ENCODE measurements around the gene ANAPC15. TPM values are rescaled to one million over a fixed set of nuclear protein-coding genes. Genes with fewer than 3 reads are reported as not detected.

Gene ANAPC15
- total RNA-seq, 1 experiment from 2014 or later = 75.4 TPM

DNA sequence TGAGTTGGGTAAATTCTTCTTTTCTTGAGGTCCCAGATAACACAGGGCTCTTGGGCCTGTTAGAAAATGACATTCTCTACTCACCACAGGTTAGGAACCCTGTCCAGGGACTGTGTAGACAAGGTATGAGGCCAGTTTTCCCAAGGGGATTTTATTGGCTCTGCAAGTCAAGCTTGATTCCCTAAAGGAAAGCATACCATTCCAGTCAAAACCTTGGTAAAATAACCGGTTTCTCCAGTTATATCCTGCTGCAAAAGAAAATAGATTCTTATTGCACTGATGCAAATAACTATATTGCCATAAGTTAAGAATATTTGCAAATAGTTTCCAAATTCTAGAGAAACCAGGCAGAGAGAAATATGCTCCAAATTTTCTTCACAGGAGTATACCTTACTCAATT lies 13.5 kb upstream of the ANAPC15 start:
- ChIA-PET POLR2A (no interaction called here), CTCF (no interaction called here)
- Mint-ChIP-seq H3K4me3 (no peak overlapping the region), H3K27ac (no peak overlapping the region), H3K4me1 (no peaks in the 10 kb centered on the region), H3K27me3 (ENCODE audit: low read depth) (peaks cover 72% of the 10 kb centered on the region), H3K36me3 (peaks cover 29% of the 10 kb centered on the region), H3K9me3 (peaks cover 68% of the 10 kb centered on the region)
- ATAC-seq (no peak), DNase-seq (ENCODE audit: low spot score) (no peak)
- no peak for TF ChIP-seq ZNF671 (CRISPR knock-in tag; IDR thresholded peaks at IDR 0.05)
- no peak for TF ChIP-seq ZNF423 (CRISPR knock-in tag; IDR thresholded peaks at IDR 0.05)

DNA sequence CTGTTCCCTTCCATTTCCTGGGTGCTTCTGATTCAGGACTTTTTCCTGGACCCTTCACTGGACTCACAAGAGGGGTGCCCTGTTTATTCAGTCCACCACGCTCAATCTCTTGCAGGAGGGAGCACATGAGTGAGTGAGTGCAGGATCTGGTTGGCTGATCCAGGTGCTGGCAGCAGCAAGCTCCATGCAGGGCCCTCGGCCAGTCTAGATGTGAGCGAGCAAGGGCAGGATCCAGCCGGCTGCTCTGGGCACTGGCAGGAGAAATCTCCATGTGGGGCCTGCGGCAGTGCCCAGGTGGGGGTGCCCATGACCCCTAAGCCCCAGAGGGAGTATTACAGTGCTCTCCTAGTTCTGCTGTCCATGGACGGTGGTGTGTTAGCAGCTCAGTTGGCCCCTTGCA lies 11.6 kb upstream of the ANAPC15 start:
- H3K4me1 Mint-ChIP-seq = no peaks in the 10 kb centered on the region
- no peak for ATAC-seq
- H3K36me3 Mint-ChIP-seq = peaks cover 25% of the 10 kb centered on the region
- H3K4me3 Mint-ChIP-seq = no peak overlapping the region
- ChIA-PET CTCF (interaction anchor here (0.6 kb wide), 1 partner anchor 547 kb away, joined by 4 read pairs; no protein-coding TSS in a partner anchor), POLR2A (no interaction called here)
- H3K27me3 Mint-ChIP-seq (ENCODE audit: low read depth) = peaks cover 70% of the 10 kb centered on the region
- no peak overlapping the region for H3K27ac Mint-ChIP-seq
- TF ChIP-seq, protein P1, sequence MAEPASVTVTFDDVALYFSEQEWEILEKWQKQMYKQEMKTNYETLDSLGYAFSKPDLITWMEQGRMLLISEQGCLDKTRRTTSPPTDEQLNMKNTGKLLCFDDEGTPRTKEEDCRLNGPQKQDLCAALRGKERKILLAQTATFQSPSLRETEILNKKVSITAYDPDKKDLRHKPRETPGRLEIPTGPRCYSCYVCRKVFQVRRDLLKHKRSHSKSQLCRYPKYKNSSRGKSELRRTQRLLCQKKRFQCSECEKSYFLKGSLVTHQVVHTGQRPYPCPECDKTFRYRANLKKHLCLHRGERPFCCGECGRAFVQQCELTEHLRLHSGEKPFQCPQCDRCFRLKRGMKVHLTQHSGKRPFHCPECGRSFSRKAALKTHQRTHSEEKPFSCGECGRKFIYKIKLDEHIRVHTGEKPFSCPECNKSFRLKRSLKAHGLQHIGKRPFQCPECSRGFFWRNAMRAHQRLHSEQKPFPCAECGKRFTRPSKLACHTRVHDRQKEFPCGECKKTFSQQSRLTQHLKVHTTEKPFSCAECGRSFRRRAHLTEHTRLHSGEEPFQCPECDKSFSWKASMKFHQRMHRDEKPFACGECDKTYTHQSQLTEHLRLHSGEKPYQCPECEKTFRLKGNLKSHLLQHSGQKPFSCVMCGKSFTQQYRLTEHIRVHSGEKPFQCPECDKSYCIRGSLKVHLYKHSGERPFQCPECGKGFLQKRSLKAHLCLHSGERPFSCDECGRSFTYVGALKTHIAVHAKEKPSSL (CRISPR knock-in tag; conservative IDR thresholded peaks at IDR 0.05) = no peak
- TF ChIP-seq SP1 (CRISPR knock-in tag; conservative IDR thresholded peaks at IDR 0.05) (no peak), MYBL2 (CRISPR knock-in tag; IDR thresholded peaks at IDR 0.05) (no peak), RORB (CRISPR knock-in tag; IDR thresholded peaks at IDR 0.05) (no peak)
- TF ChIP-seq, protein P2, sequence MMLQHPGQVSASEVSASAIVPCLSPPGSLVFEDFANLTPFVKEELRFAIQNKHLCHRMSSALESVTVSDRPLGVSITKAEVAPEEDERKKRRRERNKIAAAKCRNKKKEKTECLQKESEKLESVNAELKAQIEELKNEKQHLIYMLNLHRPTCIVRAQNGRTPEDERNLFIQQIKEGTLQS (CRISPR knock-in tag; conservative IDR thresholded peaks at IDR 0.05) = no peak
- TF ChIP-seq, protein P3, sequence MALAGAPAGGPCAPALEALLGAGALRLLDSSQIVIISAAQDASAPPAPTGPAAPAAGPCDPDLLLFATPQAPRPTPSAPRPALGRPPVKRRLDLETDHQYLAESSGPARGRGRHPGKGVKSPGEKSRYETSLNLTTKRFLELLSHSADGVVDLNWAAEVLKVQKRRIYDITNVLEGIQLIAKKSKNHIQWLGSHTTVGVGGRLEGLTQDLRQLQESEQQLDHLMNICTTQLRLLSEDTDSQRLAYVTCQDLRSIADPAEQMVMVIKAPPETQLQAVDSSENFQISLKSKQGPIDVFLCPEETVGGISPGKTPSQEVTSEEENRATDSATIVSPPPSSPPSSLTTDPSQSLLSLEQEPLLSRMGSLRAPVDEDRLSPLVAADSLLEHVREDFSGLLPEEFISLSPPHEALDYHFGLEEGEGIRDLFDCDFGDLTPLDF (CRISPR knock-in tag; IDR thresholded peaks at IDR 0.05) = no peak
- TF ChIP-seq, protein P4, sequence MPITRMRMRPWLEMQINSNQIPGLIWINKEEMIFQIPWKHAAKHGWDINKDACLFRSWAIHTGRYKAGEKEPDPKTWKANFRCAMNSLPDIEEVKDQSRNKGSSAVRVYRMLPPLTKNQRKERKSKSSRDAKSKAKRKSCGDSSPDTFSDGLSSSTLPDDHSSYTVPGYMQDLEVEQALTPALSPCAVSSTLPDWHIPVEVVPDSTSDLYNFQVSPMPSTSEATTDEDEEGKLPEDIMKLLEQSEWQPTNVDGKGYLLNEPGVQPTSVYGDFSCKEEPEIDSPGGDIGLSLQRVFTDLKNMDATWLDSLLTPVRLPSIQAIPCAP (CRISPR knock-in tag; IDR thresholded peaks at IDR 0.05) = no peak
- no peak for DNase-seq (ENCODE audit: low spot score)
- peaks cover 58% of the 10 kb centered on the region for H3K9me3 Mint-ChIP-seq

DNA sequence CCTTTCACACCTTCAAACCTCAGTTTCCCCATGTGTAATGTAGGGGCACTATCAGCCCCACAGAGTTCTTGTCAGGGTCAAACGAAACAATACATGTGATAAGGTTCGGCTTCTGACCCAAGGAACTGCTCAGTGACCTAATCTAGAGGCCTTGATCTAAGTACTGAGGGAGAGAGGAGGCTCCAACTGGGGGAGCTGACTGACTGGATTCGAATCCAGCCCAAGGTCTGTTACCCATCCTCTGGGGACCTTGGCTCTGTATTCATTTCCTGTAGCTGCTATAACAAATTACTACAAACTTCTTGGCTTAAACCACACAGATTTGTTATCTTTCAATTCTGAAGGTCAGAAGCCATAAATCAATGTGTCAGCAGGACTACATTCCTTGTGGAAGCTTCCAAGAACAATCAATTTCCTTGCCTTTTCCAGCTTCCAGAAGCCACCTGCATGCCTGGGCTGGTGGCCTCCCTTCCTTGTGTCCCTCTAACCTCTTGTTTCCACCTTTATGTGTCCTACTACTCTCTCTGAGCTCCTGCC lies 10.7 kb upstream of the ANAPC15 start:
- ChIA-PET POLR2A (no interaction called here), CTCF (no interaction called here)
- H3K4me3 Mint-ChIP-seq = no peak overlapping the region
- H3K4me1 Mint-ChIP-seq = no peaks in the 10 kb centered on the region
- H3K9me3 Mint-ChIP-seq = peaks cover 49% of the 10 kb centered on the region
- peaks cover 16% of the 10 kb centered on the region for H3K36me3 Mint-ChIP-seq
- no peak for ATAC-seq
- no peak overlapping the region for H3K27ac Mint-ChIP-seq
- no peak for DNase-seq (ENCODE audit: low spot score)
- peaks cover 68% of the 10 kb centered on the region for H3K27me3 Mint-ChIP-seq (ENCODE audit: low read depth)
- TF ChIP-seq JAZF1 (CRISPR knock-in tag; IDR thresholded peaks at IDR 0.05) = no peak
- TF ChIP-seq, protein P5, sequence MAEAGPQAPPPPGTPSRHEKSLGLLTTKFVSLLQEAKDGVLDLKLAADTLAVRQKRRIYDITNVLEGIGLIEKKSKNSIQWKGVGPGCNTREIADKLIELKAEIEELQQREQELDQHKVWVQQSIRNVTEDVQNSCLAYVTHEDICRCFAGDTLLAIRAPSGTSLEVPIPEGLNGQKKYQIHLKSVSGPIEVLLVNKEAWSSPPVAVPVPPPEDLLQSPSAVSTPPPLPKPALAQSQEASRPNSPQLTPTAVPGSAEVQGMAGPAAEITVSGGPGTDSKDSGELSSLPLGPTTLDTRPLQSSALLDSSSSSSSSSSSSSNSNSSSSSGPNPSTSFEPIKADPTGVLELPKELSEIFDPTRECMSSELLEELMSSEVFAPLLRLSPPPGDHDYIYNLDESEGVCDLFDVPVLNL (CRISPR knock-in tag; IDR thresholded peaks at IDR 0.05; ENCODE audit: borderline replicate concordance, low read depth) = no peak
- TF ChIP-seq, protein P6, sequence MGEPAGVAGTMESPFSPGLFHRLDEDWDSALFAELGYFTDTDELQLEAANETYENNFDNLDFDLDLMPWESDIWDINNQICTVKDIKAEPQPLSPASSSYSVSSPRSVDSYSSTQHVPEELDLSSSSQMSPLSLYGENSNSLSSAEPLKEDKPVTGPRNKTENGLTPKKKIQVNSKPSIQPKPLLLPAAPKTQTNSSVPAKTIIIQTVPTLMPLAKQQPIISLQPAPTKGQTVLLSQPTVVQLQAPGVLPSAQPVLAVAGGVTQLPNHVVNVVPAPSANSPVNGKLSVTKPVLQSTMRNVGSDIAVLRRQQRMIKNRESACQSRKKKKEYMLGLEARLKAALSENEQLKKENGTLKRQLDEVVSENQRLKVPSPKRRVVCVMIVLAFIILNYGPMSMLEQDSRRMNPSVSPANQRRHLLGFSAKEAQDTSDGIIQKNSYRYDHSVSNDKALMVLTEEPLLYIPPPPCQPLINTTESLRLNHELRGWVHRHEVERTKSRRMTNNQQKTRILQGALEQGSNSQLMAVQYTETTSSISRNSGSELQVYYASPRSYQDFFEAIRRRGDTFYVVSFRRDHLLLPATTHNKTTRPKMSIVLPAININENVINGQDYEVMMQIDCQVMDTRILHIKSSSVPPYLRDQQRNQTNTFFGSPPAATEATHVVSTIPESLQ (CRISPR knock-in tag; IDR thresholded peaks at IDR 0.05) = no peak
- no peak for TF ChIP-seq ZNF416 (CRISPR knock-in tag; IDR thresholded peaks at IDR 0.05)
- TF ChIP-seq FOXJ3 (CRISPR knock-in tag; IDR thresholded peaks at IDR 0.05; ENCODE audit: borderline replicate concordance) = no peak
- no peak for TF ChIP-seq NR3C1 (CRISPR knock-in tag; conservative IDR thresholded peaks at IDR 0.05; ENCODE audit: low read depth)
- TF ChIP-seq JUN (CRISPR knock-in tag; IDR thresholded peaks at IDR 0.05) = no peak
- TF ChIP-seq OVOL2 (CRISPR knock-in tag; IDR thresholded peaks at IDR 0.05; ENCODE audit: borderline replicate concordance) = no peak
- no peak for TF ChIP-seq CBFB (CRISPR knock-in tag; IDR thresholded peaks at IDR 0.05; ENCODE audit: low read depth)
- no peak for TF ChIP-seq FOXP1 (CRISPR knock-in tag; IDR thresholded peaks at IDR 0.05; ENCODE audit: borderline replicate concordance)
- no peak for TF ChIP-seq ZNF317 (CRISPR knock-in tag; IDR thresholded peaks at IDR 0.05; ENCODE audit: borderline replicate concordance, low read depth)
- no peak for TF ChIP-seq ZNF232 (CRISPR knock-in tag; IDR thresholded peaks at IDR 0.05)

All from WTC11 (cell line).